Colonic mucosa (tissue), 4 donors: ENCODE data around the gene GRM7. TPM values are rescaled to one million over a fixed set of nuclear protein-coding genes. Genes with fewer than 3 reads are reported as not detected.

Experiments
- DNase-seq: peaks from one replicate; pipeline ENCODE4 v3.0.0-alpha.2; 2020
- H3K27ac ChIP-seq: fragments of 200-600 bp; one replicate; pipeline ENCODE4 v1.8.0; 2021
- H3K27me3 ChIP-seq: fragments of 200-600 bp; one replicate; pipeline ENCODE4 v1.8.0; 2021
- H3K36me3 ChIP-seq: fragments of 200-600 bp; one replicate; pipeline ENCODE4 v1.8.0; 2021
- H3K4me1 ChIP-seq: fragments of 200-600 bp; one replicate; pipeline ENCODE4 v1.8.0; 2021; ENCODE audit warnings: mild to moderate bottlenecking
- H3K4me3 ChIP-seq: fragments of 200-600 bp; one replicate; pipeline ENCODE4 v1.8.0; 2021
- H3K9ac ChIP-seq, 2 donors: one replicate each; pipeline ENCODE4 v1.7.0; 2013; ENCODE audit warnings: control low read depth in 2 of 2, low read depth in 2 of 2, low read length in 2 of 2
- H3K9me3 ChIP-seq: fragments of 200-600 bp; one replicate; pipeline ENCODE4 v1.8.0; 2021
- CTCF ChIP-seq: fragments of 200-600 bp; IDR thresholded peaks from one replicate; pipeline ENCODE4 v1.8.0; 2022; ENCODE audit warnings: antibody characterized with exemption, mild to moderate bottlenecking
- intact Hi-C: fragments of 100-400 bp; cut with DNase I; formaldehyde crosslinking; loops from one replicate; pipeline ENCODE4 v1.14.1; 2022
- total RNA-seq, 2 donors: library from RNA; stranded (reverse); fragmentation: NEBNext Ultra II Directional in 1 of 2; extraction: Animal tissue kit (Norgen Biotek cat#: 25700) in 1 of 2; gene quantifications; one replicate each; pipeline ENCODE4 v1.2.1, GENCODE V29; 2021
- donor health status: healthy.
- donor health status: DM: no; HTN: no; CAD: no.
- donor health status: DM: no; HTN: no; CAD: no.

GRM7 gene
- total RNA-seq, 2 donors from 2014 or later = 0.15 to 0.66 TPM

- H3K4me1 ChIP-seq = no peaks in the 10 kb centered on the region
- no peak overlapping the region for H3K9ac ChIP-seq
- H3K27ac ChIP-seq = no peak overlapping the region
- no peaks in the 10 kb centered on the region for H3K9me3 ChIP-seq
- TF ChIP-seq CTCF = no peak
- no peak for DNase-seq
- intact Hi-C loops = no loop called here
- H3K27me3 ChIP-seq = no peaks in the 10 kb centered on the region
- H3K4me3 ChIP-seq = no peak overlapping the region
- no peaks in the 10 kb centered on the region for H3K36me3 ChIP-seq
These were observed 893.9 kb downstream of the GRM7 start for GRCh38 chr3:7754653-7755441.

- TF ChIP-seq CTCF = no peak
- Histone ChIP-seq H3K9me3 (no peaks in the 10 kb centered on the region), H3K36me3 (no peaks in the 10 kb centered on the region), H3K27ac (no peak overlapping the region), H3K4me3 (no peak overlapping the region), H3K4me1 (no peaks in the 10 kb centered on the region), H3K9ac (no peak overlapping the region), H3K27me3 (no peaks in the 10 kb centered on the region)
- intact Hi-C loops = no loop called here
- DNase-seq = no peak
These were observed 898.7 kb downstream of the GRM7 start for GRCh38 chr3:7759630-7760029.

- no peak overlapping the region for H3K27ac ChIP-seq
- H3K9ac ChIP-seq = no peak overlapping the region
- no peaks in the 10 kb centered on the region for H3K36me3 ChIP-seq
- no peaks in the 10 kb centered on the region for H3K9me3 ChIP-seq
- H3K27me3 ChIP-seq = no peaks in the 10 kb centered on the region
- intact Hi-C loops = no loop called here
- no peak for TF ChIP-seq CTCF
- H3K4me1 ChIP-seq = no peaks in the 10 kb centered on the region
- no peak overlapping the region for H3K4me3 ChIP-seq
- DNase-seq = no peak
These were observed 899.8 kb downstream of the GRM7 start for GRCh38 chr3:7760718-7761117.

- no peak for DNase-seq
- Histone ChIP-seq H3K9ac (no peak overlapping the region), H3K27ac (no peak overlapping the region), H3K9me3 (no peaks in the 10 kb centered on the region), H3K27me3 (no peaks in the 10 kb centered on the region), H3K36me3 (no peaks in the 10 kb centered on the region), H3K4me1 (no peaks in the 10 kb centered on the region), H3K4me3 (no peak overlapping the region)
- intact Hi-C loops = no loop called here
- no peak for TF ChIP-seq CTCF
These were observed 903.2 kb downstream of the GRM7 start for GRCh38 chr3:7764115-7764514.

GRCh38 chr3:7766530-7766929 lies 905.6 kb downstream of the GRM7 start:
- intact Hi-C loops = no loop called here
- no peak for TF ChIP-seq CTCF
- Histone ChIP-seq H3K4me1 (no peaks in the 10 kb centered on the region), H3K9ac (no peak overlapping the region), H3K27me3 (no peaks in the 10 kb centered on the region), H3K36me3 (no peaks in the 10 kb centered on the region), H3K27ac (no peak overlapping the region), H3K4me3 (no peak overlapping the region), H3K9me3 (no peaks in the 10 kb centered on the region)
- DNase-seq = no peak
